Astrocyte (in vitro differentiated cells and primary cell): ENCODE data around the gene PTPN3. TPM values are rescaled to one million over a fixed set of nuclear protein-coding genes. Genes with fewer than 3 reads are reported as not detected.

ENCODE experiments used
- DNase-seq: peaks from one replicate; pipeline ENCODE4 v3.0.0-alpha.2; 2010; ENCODE audit warnings: low read depth
- FAIRE-seq: peaks from 2 replicates; lab custom pipeline; 2011; peaks lifted over from hg19 to GRCh38; lab: Jason Lieb, UNC
- H2AFZ ChIP-seq: 2 replicates; pipeline ENCODE4 v1.6.0; 2012; ENCODE audit warnings: low read depth, low read length, inconsistent platforms
- H3K27ac ChIP-seq: 2 replicates; pipeline ENCODE4 v1.5.1; 2011; ENCODE audit warnings: low read depth, low read length, inconsistent platforms
- H3K27me3 ChIP-seq: 2 replicates; pipeline ENCODE4 v1.6.0; 2011; ENCODE audit warnings: low read length, inconsistent platforms; ENCODE audit not compliant: insufficient read depth
- H3K36me3 ChIP-seq: 2 replicates; pipeline ENCODE4 v1.5.1; 2011; ENCODE audit warnings: low read length, inconsistent platforms; ENCODE audit not compliant: insufficient read depth
- H3K4me1 ChIP-seq: 2 replicates; pipeline ENCODE4 v1.5.1; 2011; ENCODE audit warnings: low read length, inconsistent platforms; ENCODE audit not compliant: insufficient read depth
- H3K4me2 ChIP-seq: 2 replicates; pipeline ENCODE4 v1.6.0; 2012; ENCODE audit warnings: low read length, inconsistent platforms
- H3K4me3 ChIP-seq: 2 replicates; pipeline ENCODE4 v1.5.1; 2011; ENCODE audit warnings: low read depth, mild to moderate bottlenecking, low read length, inconsistent platforms; ENCODE audit not compliant: insufficient read depth
- H3K79me2 ChIP-seq: 2 replicates; pipeline ENCODE4 v1.6.0; 2012; ENCODE audit warnings: mild to moderate bottlenecking, low read length, inconsistent platforms; ENCODE audit not compliant: insufficient read depth
- H3K9ac ChIP-seq: 2 replicates; pipeline ENCODE4 v1.6.0; 2012; ENCODE audit warnings: mild to moderate bottlenecking, low read length, inconsistent platforms
- H3K9me3 ChIP-seq: 2 replicates; pipeline ENCODE4 v1.5.1; 2012; ENCODE audit warnings: low read depth, mild to moderate bottlenecking, low read length, inconsistent platforms; ENCODE audit not compliant: insufficient read depth
- H4K20me1 ChIP-seq: 2 replicates; pipeline ENCODE4 v1.6.0; 2012; ENCODE audit warnings: low read length, inconsistent platforms; ENCODE audit not compliant: insufficient read depth
- H3K27ac Mint-ChIP-seq: one replicate; pipeline ENCODE4 v1.8.0; 2021; ENCODE audit warnings: mild to moderate bottlenecking, mixed read lengths; ENCODE audit not compliant: unreplicated experiment
- H3K27me3 Mint-ChIP-seq: one replicate; pipeline ENCODE4 v1.8.0; 2021; ENCODE audit warnings: low read depth, mixed read lengths; ENCODE audit not compliant: unreplicated experiment
- H3K36me3 Mint-ChIP-seq: one replicate; pipeline ENCODE4 v1.8.0; 2021; ENCODE audit warnings: low read depth, mixed read lengths; ENCODE audit not compliant: unreplicated experiment
- H3K4me1 Mint-ChIP-seq: one replicate; pipeline ENCODE4 v1.8.0; 2021; ENCODE audit warnings: low read depth, mixed read lengths; ENCODE audit not compliant: unreplicated experiment
- H3K4me3 Mint-ChIP-seq: one replicate; pipeline ENCODE4 v1.8.0; 2021; ENCODE audit warnings: mild to moderate bottlenecking, moderate library complexity, mixed read lengths; ENCODE audit not compliant: unreplicated experiment
- H3K9me3 Mint-ChIP-seq: one replicate; pipeline ENCODE4 v1.8.0; 2021; ENCODE audit warnings: mild to moderate bottlenecking, mixed read lengths; ENCODE audit not compliant: unreplicated experiment
- CTCF ChIP-seq: IDR thresholded peaks from 2 replicates; pipeline ENCODE4 v1.5.1; 2011; ENCODE audit warnings: low read depth, mild to moderate bottlenecking, inconsistent platforms, low read length, moderate library complexity; ENCODE audit not compliant: insufficient read depth
- EZH2 ChIP-seq: IDR thresholded peaks from 2 replicates; pipeline ENCODE4 v1.6.1; 2012; ENCODE audit warnings: mild to moderate bottlenecking, low read length, inconsistent platforms; ENCODE audit not compliant: insufficient read depth
- total RNA-seq: library from RNA; stranded (reverse); gene quantifications from 2 replicates; pipeline ENCODE4 v1.2.1, GENCODE V29; 2021

The PTPN3 gene
- total RNA-seq, 1 donor from 2014 or later, result 1.1 TPM

GRCh38 chr9:109401169-109401989 is 96.7 kb downstream of the PTPN3 start:
- Histone ChIP-seq H2AFZ (no peak overlapping the region), H3K27ac (no peak overlapping the region), H3K4me2 (no peak overlapping the region), H3K4me3 (no peak overlapping the region), H3K36me3 (no peaks in the 10 kb centered on the region), H3K9ac (no peak overlapping the region), H3K27me3 (peaks cover 2% of the 10 kb centered on the region), H3K4me1 (peaks cover 2% of the 10 kb centered on the region), H3K9me3 (no peaks in the 10 kb centered on the region), H4K20me1 (no peaks in the 10 kb centered on the region), H3K79me2 (no peaks in the 10 kb centered on the region)
- DNase-seq, result peak; percentile 17
- peaks cover 9% of the 10 kb centered on the region for H3K4me1 Mint-ChIP-seq
- H3K36me3 Mint-ChIP-seq, result peaks cover 2% of the 10 kb centered on the region
- peaks cover 2% of the 10 kb centered on the region for H3K27me3 Mint-ChIP-seq
- no peak overlapping the region for H3K4me3 Mint-ChIP-seq
- no peak for FAIRE-seq
- no peak overlapping the region for H3K27ac Mint-ChIP-seq
- H3K9me3 Mint-ChIP-seq, result no peaks in the 10 kb centered on the region
- TF ChIP-seq CTCF (peak; percentile 87), EZH2 (no peak)

- FAIRE-seq, result no peak
- no peak for DNase-seq
- Histone ChIP-seq H3K79me2 (no peaks in the 10 kb centered on the region), H3K4me2 (no peak overlapping the region), H3K9me3 (no peaks in the 10 kb centered on the region), H3K27me3 (peaks cover 2% of the 10 kb centered on the region), H3K4me1 (peaks cover 2% of the 10 kb centered on the region), H4K20me1 (no peaks in the 10 kb centered on the region), H3K27ac (no peak overlapping the region), H3K36me3 (no peaks in the 10 kb centered on the region), H3K4me3 (no peak overlapping the region), H3K9ac (no peak overlapping the region), H2AFZ (no peak overlapping the region)
- H3K4me3 Mint-ChIP-seq, result no peak overlapping the region
- no peak for TF ChIP-seq EZH2
- no peak for TF ChIP-seq CTCF
- peaks cover 9% of the 10 kb centered on the region for H3K4me1 Mint-ChIP-seq
- no peak overlapping the region for H3K27ac Mint-ChIP-seq
- peaks cover 4% of the 10 kb centered on the region for H3K27me3 Mint-ChIP-seq
- no peaks in the 10 kb centered on the region for H3K9me3 Mint-ChIP-seq
- H3K36me3 Mint-ChIP-seq, result no peaks in the 10 kb centered on the region
Measured at GRCh38 chr9:109399258-109399767, 98.8 kb downstream of the PTPN3 start.

- H2AFZ ChIP-seq, result no peak overlapping the region
- no peaks in the 10 kb centered on the region for H3K27me3 ChIP-seq
- H3K4me1 ChIP-seq, result no peaks in the 10 kb centered on the region
- no peak for DNase-seq
- Mint-ChIP-seq H3K4me1 (no peaks in the 10 kb centered on the region), H3K9me3 (no peaks in the 10 kb centered on the region), H3K27ac (no peak overlapping the region), H3K36me3 (peaks cover 10% of the 10 kb centered on the region), H3K4me3 (no peak overlapping the region), H3K27me3 (peaks cover 27% of the 10 kb centered on the region)
- no peaks in the 10 kb centered on the region for H4K20me1 ChIP-seq
- no peaks in the 10 kb centered on the region for H3K79me2 ChIP-seq
- H3K27ac ChIP-seq, result no peak overlapping the region
- H3K4me2 ChIP-seq, result no peak overlapping the region
- H3K9me3 ChIP-seq, result no peaks in the 10 kb centered on the region
- no peak overlapping the region for H3K9ac ChIP-seq
- no peak overlapping the region for H3K4me3 ChIP-seq
- TF ChIP-seq CTCF, result no peak
- TF ChIP-seq EZH2, result no peak
- no peak for FAIRE-seq
- no peaks in the 10 kb centered on the region for H3K36me3 ChIP-seq
Measured at GRCh38 chr9:109391176-109391575, 106.9 kb downstream of the PTPN3 start.
